T-helper 1 cell treated with Interleukin-12 subunit alpha and Interleukin-12 subunit beta and Interleukin-4 antibody, amounts not matched to agents 30 ng/mL and 1 ng/mL, for 36 hours (primary cell): Measurements from ENCODE around the gene GRAMD1B. TPM values are rescaled to one million over a fixed set of nuclear protein-coding genes. Genes with fewer than 3 reads are reported as not detected.

Experiments used
- intact Hi-C: fragments of 100-400 bp; cut with micrococcal nuclease; formaldehyde crosslinking; loops from one replicate; pipeline ENCODE4 v1.15.1; 2024
- total RNA-seq: library from RNA; stranded (reverse); gene quantifications from 2 replicates; pipeline ENCODE4 v1.2.3, GENCODE V29; 2022

The GRAMD1B gene
- total RNA-seq, 1 donor from 2014 or later, result 132 TPM

DNA sequence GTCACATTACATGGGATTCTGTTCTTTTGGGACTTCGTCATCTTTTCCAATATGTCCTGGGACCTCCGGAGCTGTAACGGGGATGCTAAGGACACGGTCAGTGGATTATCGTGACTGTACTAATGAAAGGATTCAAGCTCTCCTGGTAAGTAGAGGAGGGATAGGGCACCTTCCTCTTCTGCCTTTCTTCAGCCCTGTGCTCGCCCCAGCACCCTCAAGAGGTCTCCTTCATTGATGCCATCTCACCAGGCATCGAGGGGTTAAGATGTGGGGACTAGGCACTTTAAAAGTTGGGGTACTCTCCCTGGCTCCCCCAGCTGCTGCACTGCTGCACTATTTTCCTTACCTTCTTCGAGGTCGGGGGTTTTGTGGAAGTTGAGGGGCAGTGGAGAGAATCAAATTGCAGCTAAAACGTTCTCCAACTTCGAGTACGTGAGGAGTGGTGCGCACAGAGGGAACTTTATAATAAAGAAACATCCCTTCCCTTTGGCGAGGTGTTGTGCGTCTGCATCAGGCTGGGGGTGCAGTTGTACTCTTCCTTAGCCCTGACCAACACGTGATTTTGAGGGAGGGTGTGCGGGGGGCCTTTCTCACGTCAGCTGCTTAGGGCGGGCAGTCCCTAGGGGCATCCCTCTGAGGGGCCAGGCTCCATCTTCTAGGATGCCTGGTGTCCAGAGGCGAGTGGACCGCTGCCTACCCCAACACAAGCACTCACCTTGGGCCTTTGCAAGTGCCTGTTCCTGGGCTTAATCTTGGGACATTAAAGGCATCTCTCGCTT lies 96.1 kb downstream of the GRAMD1B start:
- intact Hi-C loops, result no loop called here

DNA sequence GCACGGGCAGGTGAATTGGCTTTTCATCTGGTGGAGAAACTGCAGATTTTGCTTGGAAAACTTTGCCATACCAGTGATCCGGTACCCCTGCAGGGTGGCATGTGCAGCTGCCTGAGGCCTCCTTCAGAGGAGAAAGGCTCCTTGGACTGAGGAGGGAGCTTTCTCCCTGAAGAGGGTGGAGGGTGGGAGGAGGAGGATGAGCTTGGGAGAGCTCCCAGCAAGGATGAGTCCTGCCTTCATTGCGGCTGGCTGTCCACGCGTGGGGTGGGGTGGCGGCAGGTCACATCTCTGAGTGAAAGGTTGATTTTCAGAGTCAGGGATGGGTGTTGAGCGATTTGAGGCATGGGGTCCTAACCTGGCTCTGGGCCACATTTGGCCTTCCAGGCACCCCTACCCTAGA lies 96.8 kb downstream of the GRAMD1B start:
- intact Hi-C loops, result no loop called here

DNA sequence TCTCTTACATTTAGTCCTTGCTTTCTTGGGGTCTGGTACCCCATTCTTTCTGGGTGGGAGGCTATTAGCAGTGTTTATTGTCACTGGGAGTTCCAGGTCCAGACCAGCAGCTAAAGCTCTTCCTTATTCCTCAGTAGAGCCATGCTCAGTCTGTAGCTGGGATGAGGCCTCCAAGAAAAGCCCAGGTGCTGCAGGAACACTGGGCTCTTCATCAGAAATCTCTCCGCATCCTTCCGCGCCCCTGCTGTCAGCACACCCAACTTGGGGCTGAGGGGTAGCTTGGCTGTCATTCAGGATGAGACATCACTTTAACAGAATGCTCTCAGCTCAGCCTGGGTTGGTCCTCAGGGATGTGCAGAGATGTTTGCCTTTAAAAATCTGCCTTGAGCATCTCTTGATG lies 97.5 kb downstream of the GRAMD1B start:
- intact Hi-C loops, result no loop called here

DNA sequence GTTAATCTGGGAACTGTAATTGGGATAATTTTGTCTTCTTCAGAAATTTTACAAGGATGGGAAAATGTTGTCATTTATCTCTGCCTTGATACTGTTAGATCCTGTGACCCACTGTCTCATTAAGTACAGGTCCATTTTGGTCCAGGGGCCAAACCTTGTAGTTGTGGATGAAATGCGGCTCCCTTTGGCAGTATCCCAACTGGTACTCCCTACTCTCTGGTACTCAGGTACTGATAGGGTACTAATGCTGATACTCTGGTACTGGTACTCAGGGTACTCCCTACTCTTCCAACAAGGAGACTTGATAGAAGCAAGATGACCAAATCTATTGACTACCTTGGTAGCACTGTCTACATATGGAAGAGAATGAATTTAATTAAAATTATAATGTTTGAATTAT lies 97.9 kb downstream of the GRAMD1B start:
- intact Hi-C loops, result no loop called here

DNA sequence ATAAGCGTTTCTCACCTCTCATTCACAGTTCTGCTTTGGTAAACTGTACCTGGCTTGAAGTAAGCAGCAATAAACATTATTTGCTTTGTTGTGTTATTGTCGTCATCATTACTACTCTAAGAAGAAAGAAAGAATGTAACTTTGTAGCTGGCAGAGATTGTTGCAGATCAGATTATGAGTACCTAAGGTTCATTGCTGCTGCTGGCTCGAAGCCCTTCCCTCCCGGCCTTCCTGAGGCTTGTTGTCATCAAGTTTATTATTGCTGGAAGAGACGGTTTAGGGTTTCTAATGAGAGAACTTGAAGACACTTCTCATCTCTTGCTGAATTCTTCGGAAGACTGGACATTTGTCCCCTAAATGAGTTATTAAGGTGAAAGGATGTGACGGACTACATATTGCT lies 101.3 kb downstream of the GRAMD1B start:
- intact Hi-C loops, result no loop called here

DNA sequence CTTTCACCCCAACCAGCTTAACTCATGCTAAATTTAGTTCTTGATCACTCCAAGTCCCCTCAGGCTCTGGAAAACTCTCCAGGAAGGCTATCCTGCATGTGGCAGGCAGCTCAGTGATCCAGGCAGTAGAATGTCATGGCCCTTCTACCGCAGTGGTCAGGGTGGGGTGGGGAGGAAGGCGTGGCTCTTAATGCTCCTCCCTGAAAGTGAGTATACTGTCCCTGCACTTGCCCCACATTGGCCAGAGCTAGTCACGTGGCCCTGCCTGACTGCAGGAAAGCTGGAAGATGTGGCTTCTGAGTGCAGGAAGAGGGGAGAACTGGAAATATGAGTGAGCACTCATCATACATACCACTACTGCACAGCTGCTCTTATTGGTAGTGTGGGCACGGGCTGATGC lies 102.1 kb downstream of the GRAMD1B start:
- intact Hi-C loops, result no loop called here

DNA sequence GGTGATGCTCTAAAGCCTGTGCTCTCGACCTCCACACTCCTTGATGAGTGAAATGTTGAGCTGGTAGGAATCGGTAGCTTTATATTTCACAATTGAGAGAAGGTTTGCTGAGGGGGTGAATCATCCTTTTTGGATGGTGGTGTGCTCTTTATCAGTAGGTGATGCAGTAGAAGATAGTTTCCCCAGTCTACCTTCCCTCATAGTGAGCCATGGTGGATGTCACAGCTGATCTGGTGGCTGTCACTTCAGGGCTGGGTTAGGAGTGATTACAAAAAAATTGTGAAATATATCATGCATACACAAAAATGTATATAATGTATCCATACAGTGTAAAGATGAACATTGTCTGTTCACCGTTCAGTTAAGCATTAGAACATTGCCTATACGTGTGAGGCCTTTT lies 105.3 kb downstream of the GRAMD1B start:
- intact Hi-C loops, result no loop called here

DNA sequence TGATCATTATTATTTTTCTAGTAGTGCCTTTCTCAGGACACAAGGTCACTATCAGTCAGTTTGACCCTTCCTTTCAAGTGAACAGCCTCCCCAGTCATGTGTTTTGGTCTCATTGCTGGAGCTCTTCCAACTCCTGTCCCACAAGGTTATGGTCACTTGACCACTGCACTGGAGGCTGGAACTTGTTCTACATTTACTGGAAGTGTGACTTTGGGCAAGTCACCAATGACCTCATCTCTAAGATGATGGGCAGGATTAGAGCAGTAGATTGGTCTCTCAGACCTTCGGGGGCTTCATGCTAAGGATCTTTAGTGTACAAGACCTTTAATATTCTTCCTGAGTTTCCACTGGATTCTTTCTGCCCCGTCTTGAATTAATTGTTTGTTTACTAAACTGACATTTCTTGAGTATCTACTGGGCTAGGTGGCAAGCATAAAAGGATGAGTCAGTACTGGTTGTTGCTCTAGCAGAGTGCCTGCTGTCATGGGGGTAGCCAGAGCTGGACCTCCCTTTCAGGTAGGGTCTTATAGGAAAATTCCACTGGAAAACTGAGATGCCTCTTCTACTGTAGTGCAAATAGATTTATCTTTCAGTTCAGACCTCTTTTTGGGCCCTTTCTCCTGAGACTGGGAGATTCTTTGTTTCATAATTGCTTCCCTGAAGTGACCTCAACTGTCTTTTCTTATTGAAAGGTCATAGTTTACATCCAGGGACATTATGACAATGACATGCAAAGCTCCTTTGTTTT lies 106.8 kb downstream of the GRAMD1B start:
- intact Hi-C loops, result no loop called here

DNA sequence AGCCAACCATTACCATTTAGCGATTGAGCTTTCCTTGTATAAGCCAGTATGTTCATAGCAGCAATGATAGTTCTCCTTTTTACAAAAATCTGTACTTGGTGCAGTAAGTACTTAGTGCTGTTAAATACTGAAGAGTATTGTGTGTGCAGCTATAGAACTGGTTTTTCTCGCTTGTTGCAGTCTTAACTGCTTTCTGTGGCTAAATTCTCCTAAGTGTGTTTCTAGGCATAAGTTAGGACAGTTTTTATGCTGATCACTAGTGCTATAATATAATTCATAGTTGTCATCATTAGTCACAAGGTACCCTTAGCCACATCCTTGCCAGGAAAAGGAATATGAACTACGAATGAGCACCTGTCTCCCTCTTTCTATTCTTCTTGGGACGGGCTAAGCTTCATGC lies 107.7 kb downstream of the GRAMD1B start:
- intact Hi-C loops, result no loop called here

DNA sequence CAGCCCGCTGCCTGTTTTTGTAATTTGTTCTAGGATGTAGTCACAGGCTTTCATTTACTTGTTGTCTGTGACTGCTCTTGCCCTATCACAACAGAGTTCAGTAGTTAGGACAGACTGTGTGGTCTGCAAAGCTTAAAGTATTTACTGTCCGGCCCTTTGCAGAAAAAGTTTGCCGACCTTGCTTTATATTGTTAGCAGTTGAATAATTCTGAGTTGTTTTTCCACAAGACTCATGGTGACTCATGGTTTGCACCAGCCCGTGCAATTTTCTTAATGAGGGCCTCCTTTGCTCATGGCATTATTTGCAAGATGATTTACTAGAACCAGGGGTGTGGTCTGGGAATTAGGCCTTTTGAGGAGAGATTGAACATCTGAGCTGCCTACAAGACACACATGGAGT lies 113.7 kb downstream of the GRAMD1B start:
- intact Hi-C loops, result no loop called here

DNA sequence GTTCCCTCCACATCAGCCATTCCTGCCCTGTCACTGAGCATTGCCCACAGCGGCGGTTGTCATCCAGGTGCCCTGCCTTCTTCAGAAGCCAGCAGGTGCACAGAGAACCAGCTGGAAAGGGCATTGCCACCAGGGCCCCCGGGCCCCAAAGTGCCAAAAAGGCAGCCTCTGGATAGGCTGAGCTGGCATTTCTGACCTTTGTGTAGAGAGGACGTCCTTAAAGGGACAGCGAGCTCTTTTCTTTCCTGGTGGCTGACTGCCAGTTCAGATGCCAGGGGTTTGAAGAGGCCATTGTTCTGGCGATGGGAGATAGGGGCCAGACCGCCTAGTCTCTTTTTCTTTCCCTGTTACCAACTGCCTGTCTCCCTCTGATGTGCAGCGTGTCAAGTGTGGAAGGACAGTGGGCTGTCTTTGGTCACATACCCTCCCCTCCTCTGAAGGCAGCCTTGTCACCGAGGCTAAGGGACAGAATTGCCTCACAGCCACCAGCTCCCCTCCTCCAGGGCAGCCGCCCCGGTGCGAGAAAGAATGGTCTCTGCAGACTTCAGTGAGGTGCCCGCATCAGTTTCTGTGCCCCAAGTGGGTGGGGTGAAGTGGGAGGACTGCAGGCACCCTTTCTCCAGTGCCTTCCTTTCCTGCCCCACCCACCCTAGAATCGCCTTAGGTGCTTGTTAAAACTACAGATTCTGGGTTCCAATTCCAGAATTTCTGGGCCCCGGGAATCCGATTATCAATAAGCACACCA lies 114.7 kb downstream of the GRAMD1B start:
- intact Hi-C loops, result no loop called here

DNA sequence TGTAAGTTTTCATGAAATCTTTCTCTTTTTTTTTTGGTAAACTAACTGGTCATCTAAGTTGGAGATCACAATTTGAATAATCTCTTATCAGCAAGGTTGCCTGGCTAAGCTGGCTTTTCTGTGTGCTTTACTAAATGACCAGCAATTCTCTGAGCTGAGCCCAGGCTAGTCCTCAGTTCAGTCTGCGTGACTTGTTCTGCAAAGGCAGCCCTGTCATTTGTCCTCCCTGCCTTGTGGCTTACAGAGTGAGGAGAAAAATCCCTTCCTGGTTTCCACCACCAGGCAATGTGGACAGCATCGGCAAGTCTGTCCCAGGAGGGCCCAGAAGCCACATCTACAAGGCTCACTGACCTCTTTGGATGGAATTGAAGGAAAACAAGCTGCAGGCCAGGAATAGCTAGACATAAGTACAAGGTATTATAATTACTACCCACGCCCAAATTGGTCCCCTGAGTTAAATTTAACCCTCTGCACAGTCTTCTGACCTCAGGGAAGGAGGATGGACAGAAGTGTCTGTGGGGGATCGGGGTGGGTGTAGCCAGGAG lies 115.7 kb downstream of the GRAMD1B start:
- intact Hi-C loops, result no loop called here

DNA sequence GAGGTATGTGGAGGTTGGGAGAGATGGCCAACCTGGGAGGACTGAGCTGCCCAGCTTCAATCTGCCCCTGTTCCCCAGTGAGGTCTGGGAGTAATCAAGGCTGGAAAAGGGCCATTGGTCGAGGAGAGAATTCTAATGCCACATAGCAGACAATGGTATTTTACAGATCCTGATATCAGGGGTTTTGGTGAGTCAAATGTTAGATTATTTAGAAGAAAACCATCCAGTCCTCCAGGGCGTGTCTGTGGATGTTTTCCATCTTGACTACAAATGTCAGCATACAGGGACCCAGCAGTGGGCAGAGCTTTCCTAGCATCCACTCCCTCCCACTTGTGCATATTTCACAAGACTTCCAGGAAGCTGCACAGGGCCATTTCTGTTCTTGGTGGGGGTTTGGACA lies 116.4 kb downstream of the GRAMD1B start:
- intact Hi-C loops, result no loop called here

DNA sequence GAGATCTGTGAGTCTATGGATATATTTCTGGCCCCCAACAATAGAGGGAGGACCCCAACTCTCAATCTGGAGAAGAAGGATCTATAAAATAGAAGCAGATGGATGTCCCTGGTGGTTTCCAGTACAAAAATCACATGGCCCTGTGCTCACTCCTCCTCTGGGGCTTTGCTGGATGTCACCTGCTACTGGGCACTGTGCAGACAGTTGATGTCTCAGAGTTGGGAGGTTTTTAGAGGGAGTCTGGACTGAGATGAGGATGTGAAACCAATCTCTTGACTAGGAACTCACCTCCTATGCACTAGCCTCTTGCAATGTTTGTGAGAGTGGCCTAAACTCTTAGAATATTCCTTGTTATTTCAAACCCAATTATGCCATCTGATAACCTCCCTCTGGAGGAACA lies 117.1 kb downstream of the GRAMD1B start:
- intact Hi-C loops, result no loop called here

DNA sequence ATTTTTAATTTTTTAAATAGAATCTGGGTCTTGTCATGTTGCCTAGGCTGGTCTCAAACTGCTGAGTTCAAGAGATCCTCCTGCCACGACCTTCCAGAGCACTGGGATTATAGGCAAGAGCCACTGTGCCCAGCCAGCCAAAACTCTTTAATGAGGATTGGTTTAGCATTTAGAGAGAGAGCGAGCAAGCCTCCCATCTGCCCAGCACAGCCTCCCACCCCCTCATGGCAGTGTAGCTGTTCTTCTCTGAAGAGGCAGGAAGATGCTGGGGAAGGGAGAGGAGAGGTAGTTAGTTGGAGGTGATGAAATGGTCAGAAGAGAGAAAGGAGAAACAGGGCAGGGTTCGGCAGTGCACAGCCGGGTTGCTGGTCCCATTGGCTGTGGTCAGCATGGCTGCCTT lies 118.7 kb downstream of the GRAMD1B start:
- intact Hi-C loops, result no loop called here

DNA sequence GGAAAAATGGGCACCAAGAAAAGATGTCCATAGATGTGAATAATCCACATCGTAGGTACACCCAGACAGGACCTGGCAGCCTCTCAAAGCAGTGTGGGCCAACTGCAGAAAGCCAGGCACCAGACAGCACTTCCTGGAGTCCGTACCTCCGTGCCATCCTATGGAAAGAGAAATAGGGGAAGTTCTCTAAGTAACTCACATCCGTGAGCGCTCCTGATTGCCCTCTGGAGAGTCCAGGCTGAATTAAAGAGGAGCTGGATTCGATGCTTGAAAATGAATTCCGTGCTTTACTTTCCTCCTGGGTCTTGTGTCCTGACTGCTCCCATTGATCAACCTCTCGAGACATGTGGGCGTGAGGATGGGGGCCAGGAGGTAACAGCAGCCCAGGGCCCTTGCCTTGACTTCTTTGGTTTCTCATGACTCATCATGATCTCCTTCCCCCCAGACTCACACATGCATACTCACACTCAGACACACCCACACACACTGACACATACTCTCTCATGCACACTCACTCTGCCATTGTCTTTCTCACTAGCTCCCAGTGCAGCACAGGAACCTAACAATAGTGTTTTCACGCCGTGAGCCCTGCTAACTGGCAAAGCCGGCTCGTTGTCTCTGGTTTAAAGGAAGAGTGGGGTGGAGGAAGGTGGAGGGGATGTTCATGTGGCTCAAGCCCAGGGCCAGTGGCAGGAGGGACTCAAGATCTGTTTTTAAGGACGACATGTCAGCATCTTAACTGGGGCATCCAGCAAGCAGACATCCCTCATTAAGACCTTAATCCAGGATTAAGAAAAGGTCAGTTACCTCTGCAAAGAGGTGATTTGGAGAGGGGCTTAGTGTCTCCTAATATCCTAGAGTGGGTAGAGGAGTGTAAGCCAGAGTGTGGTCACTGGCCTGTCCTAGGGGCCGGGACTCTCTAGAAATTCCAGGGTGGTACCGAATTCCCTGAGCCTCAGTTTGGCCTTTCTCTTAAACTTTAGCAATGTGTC lies 120.2 kb downstream of the GRAMD1B start:
- intact Hi-C loops, result no loop called here

DNA sequence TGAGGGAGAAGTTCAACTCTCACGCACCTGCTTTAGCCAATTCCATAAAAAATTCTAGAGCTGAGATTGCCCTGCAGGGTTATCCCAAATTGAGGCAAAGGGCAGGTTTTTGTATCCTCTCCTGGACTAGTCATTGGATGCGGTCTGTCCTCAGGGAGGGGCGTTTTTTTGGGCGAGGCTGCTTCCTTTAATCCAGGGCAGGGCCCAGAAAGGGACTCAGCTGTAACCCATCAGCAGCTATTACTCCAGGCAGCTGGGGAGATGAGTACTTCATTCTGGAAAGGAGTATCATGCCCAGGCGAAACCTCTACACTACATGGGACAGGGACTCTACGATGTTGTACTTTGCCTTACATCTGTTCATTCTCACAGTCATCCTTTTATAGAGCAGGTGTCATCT lies 121.0 kb downstream of the GRAMD1B start:
- intact Hi-C loops, result no loop called here

DNA sequence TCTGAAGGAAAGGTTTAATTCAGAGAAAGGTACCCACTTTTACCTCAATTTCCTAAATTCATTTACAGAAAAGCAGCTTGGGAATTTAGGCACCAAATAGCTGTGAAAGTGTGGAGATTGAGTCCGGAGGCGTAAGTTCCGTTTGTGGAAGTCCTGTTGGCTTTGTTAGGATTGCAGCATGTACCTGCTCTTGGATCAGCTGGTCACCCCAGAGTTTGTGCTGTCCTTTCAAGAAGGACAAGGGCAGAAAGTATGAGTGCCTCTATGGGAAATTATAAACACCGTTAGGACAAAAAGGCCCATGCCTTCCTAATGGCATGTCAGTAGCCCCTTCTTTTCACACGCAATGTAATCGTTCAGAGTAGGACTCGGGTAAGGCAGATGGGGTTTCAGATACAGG lies 126.6 kb downstream of the GRAMD1B start:
- intact Hi-C loops, result no loop called here

DNA sequence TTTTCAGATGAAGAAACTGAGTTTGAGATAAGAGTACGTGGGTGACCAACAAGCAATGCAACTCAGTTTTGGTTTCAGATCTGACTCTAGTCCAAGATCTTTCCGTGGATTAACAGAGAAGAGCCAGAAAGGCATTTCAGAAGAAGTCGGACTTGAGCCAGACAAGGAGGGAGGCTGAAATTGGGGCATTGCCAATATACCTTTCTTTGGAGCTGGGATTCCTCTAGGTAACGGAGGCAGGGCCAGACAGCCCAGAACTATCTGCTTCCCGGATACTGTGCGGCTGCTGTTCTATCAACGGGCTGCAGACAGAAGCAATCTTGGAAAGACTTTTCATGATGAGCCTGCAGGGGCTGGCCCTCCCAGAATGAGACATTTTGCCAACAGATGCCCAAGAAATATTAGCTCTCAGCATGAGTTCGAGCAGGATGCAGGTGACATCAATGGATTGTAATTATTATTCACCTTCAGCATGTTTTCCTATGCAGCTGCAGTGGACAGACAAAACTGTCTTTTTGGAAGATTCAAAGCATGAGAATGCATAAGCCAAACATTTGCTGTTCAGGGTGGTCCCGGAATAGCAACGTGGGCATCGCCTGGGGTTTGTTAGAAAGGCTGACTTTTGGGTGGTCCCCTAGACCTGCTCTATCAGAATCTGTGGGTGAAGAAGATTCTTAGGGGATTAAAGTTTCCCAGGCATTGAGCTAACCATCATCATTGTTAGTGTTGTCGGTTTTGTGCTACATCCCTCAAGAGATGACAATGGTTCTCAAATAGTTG lies 128.7 kb downstream of the GRAMD1B start:
- intact Hi-C loops, result no loop called here

DNA sequence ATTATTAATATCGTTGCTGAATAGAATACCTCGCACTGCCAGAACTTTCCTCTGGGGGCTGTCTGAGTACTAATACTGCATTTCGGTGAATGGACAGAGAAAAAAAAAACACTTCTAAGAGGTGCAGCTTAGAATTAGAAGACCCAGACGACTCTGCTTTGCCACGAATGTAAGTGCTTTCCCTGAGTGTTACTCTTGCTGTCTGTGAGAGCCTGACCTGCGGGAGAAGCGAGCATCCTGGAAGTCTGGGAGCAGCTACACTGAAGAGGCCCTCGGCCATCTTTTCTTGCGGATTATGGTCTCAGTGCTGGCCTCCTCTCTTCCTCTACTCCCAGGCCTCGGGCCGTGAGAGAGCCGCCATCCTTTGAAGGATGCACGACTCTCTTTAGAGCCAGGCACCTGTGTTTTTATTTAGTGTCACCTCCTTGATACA lies 129.5 kb downstream of the GRAMD1B start:
- intact Hi-C loops, result no loop called here
